A673 (cell line): ENCODE data around the gene CDK2AP2. TPM values are rescaled to one million over a fixed set of nuclear protein-coding genes. Genes with fewer than 3 reads are reported as not detected.

Source experiments
- BruUV-seq: library from RNA; stranded (reverse); fragments of 400-500 nt; replicated peaks from 2 replicates; lab custom pipeline; 2021; lab: Mats Ljungman, UMichigan
- CTCF ChIA-PET: fragments of 300-600 bp; sonication (Branson Sonifier 250); formaldehyde crosslinking; loops from one replicate; lab custom pipeline; 2022; ENCODE audit warnings: antibody characterized with exemption; lab: Charles Lee
- POLR2A ChIA-PET: fragments of 300-600 bp; sonication (Branson Sonifier 250); formaldehyde crosslinking; loops from one replicate; lab custom pipeline; 2022; ENCODE audit warnings: antibody characterized with exemption; ENCODE audit not compliant: low non-redundant PET; lab: Charles Lee
- DNase-seq: peaks from one replicate; pipeline ENCODE4 v3.0.0-alpha.2; 2015; ENCODE audit warnings: low spot score
- H3K27ac ChIP-seq: fragments of 200-600 bp; sonication (generic); 2 replicates; pipeline ENCODE4 v1.5.1; 2016; ENCODE audit warnings: mixed run types, low read depth, mild to moderate bottlenecking, mixed read lengths, antibody characterized with exemption, low read length; ENCODE audit not compliant: poor library complexity, severe bottlenecking
- H3K27me3 ChIP-seq: fragments of 200-600 bp; sonication (generic); replicated peaks from 2 replicates; pipeline ENCODE4 v1.6.1; 2017; ENCODE audit warnings: mixed run types, low read depth, mild to moderate bottlenecking, mixed read lengths, antibody characterized with exemption, low read length; ENCODE audit not compliant: insufficient read depth, poor library complexity
- H3K36me3 ChIP-seq: fragments of 200-600 bp; sonication (generic); 2 replicates; pipeline ENCODE4 v1.6.1; 2016; ENCODE audit warnings: mixed run types, mild to moderate bottlenecking, mixed read lengths, antibody characterized with exemption, low read length; ENCODE audit not compliant: insufficient read depth, poor library complexity, severe bottlenecking
- H3K4me1 ChIP-seq: fragments of 200-600 bp; sonication (generic); 2 replicates; pipeline ENCODE4 v1.6.1; 2017; ENCODE audit warnings: mixed run types, mild to moderate bottlenecking, mixed read lengths, antibody characterized with exemption, low read length; ENCODE audit not compliant: insufficient read depth, poor library complexity, severe bottlenecking
- H3K4me3 ChIP-seq: fragments of 200-600 bp; sonication (generic); 2 replicates; pipeline ENCODE4 v1.5.1; 2016; ENCODE audit warnings: low read depth, mixed run types, mild to moderate bottlenecking, mixed read lengths, low read length; ENCODE audit not compliant: poor library complexity, severe bottlenecking
- H3K9me3 ChIP-seq: fragments of 200-600 bp; sonication (generic); 2 replicates; pipeline ENCODE4 v1.6.1; 2016; ENCODE audit warnings: mixed run types, low read depth, mild to moderate bottlenecking, mixed read lengths, antibody characterized with exemption, low read length; ENCODE audit not compliant: poor library complexity, severe bottlenecking
- EZH2 ChIP-seq: fragments of 200-600 bp; sonication (generic); IDR thresholded peaks from 2 replicates; pipeline ENCODE4 v1.6.1; 2017; ENCODE audit warnings: borderline replicate concordance, low read depth, mild to moderate bottlenecking, mixed read lengths, antibody characterized with exemption, low read length; ENCODE audit not compliant: poor library complexity, severe bottlenecking
- intact Hi-C: fragments of 100-400 bp; cut with micrococcal nuclease; formaldehyde crosslinking; loops from one replicate; pipeline ENCODE4 v1.10.0; 2022; ENCODE audit not compliant: unreplicated experiment
- total RNA-seq: library from RNA; stranded (reverse); gene quantifications from 2 replicates; pipeline ENCODE4 v1.2.3, GENCODE V29; 2021
- TF ChIP-seq, protein P1 (sequence below): fragments of 300-800, 200-600 bp; sonication (generic); conservative IDR thresholded peaks from 2 replicates; pipeline ENCODE4 v1.5.1; 2017; ENCODE audit warnings: low read depth, mild to moderate bottlenecking, antibody characterized with exemption, low read length, moderate library complexity, mixed read lengths

CDK2AP2 gene
- total RNA-seq, 1 experiment from 2014 or later, result 48.1 TPM

DNA sequence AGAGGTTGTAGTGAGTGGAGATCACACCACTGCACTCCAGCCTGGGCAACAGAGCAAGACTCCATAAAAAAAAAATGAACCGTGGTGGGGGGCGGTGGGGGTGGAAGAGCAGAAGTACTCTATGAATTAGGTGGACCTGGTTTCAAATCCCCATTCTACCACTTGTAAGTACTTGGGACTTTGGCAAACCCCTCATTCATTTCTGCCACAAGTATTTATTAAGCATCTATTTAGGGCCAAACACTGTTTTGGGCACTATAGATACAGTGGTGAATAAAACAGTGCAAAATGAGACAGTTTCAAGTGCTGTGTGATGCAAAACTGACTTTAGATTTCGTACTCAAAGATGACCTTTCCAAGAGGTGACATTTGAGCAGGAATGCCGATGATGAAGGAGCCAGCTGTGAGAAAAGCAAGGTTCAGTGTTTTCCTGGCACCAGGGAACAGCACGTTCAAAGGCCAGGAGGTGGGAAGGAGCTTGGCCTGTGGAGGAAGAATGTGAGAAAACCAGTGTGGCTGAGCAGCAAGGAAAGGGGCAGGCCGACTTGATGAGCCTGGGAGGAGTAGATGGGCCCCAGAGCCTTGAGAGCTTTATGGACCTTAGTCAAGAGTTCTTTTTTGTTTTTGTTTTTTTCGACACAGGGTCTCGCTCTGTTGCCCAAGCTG, 37.5 kb downstream of the CDK2AP2 start:
- H3K9me3 ChIP-seq, result no peaks in the 10 kb centered on the region
- peaks cover 1% of the 10 kb centered on the region for H3K4me1 ChIP-seq
- H3K27me3 ChIP-seq, result no peaks in the 10 kb centered on the region
- BruUV-seq, result no TSS peak
- intact Hi-C loops, result no loop called here
- CTCF ChIA-PET, result no interaction called here
- no peak overlapping the region for H3K27ac ChIP-seq
- TF ChIP-seq, protein P1, sequence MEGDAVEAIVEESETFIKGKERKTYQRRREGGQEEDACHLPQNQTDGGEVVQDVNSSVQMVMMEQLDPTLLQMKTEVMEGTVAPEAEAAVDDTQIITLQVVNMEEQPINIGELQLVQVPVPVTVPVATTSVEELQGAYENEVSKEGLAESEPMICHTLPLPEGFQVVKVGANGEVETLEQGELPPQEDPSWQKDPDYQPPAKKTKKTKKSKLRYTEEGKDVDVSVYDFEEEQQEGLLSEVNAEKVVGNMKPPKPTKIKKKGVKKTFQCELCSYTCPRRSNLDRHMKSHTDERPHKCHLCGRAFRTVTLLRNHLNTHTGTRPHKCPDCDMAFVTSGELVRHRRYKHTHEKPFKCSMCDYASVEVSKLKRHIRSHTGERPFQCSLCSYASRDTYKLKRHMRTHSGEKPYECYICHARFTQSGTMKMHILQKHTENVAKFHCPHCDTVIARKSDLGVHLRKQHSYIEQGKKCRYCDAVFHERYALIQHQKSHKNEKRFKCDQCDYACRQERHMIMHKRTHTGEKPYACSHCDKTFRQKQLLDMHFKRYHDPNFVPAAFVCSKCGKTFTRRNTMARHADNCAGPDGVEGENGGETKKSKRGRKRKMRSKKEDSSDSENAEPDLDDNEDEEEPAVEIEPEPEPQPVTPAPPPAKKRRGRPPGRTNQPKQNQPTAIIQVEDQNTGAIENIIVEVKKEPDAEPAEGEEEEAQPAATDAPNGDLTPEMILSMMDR, result no peak
- TF ChIP-seq EZH2, result no peak
- POLR2A ChIA-PET, result no interaction called here
- no peaks in the 10 kb centered on the region for H3K36me3 ChIP-seq
- DNase-seq, result no peak
- H3K4me3 ChIP-seq, result no peak overlapping the region

DNA sequence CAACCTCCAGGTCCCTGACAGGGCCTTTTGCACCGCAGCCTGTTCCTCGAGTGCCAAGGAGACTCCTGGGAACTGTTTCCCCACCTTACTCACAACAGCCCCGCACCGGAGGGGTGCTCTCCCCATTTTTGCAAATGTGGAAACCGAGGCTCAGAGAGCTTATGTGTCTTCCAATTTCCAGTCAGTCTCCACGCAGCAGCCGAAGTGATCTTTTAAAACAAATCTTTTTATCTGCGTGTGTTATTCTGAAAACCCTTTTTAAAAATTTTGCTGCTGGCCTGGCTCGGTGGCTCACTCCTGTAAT, 38.5 kb downstream of the CDK2AP2 start:
- Histone ChIP-seq H3K36me3 (no peaks in the 10 kb centered on the region), H3K27ac (peak overlapping the region; percentile 59), H3K4me1 (peaks cover 5% of the 10 kb centered on the region), H3K9me3 (no peaks in the 10 kb centered on the region), H3K4me3 (peak overlapping the region; percentile 84), H3K27me3 (no peaks in the 10 kb centered on the region)
- intact Hi-C loops, result no loop called here
- CTCF ChIA-PET, result interaction anchor here (0.7 kb wide), 1 partner anchor 1209 kb away, joined by 5 read pairs; no protein-coding TSS in a partner anchor
- TF ChIP-seq, protein P1, result no peak; the same call in 1 of the 2 replicates
- TF ChIP-seq EZH2, result no peak
- BruUV-seq, result no TSS peak
- DNase-seq, result no peak
- POLR2A ChIA-PET, result no interaction called here

DNA sequence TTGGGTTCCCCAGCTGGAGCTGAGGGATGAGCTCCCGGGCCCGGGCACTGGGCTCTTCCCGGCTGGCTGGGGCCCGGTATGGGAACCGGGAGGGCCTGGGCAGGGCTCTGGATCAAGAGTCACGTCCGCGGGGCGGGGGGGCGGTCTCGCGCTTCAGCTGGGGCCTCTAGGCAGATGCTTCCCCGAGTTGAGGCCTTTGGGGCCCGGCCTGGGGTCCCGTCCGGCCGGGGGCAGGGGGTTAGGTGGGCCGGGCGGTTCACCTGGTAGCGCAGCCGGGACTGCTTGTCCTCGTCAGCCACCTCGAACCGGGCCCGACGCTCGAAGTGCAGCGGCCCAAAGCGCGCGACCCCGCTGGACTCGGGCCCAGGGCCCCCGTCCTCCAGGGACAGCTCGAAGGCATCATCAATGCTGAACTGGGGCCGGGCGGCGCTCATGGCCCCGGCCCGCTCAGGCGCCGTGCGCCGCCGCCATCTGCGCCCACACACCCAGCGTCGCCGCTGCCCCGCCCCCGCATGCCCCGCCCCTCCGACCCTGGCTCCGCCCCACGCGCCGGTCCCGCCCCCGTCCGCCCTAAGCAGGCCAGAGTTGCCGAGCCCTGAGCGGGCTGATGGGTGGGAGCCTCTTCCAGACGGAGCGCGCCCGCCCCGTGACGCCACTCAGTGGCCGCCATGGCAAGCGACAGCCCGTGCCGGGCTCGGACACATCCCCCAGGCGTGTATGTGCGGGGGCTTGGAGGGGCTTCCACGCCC, 39.0 kb downstream of the CDK2AP2 start, which contains the start of gene TMEM134:
Gene TMEM134 (minus strand): TSS at position 493 of the 749 bp plus-strand sequence. CDS start 59 bp downstream, at position 434.
- peak within 1 kb of the TSS; percentile 84 for H3K27ac ChIP-seq

More for the DNA sequence above, 39.0 kb downstream of the CDK2AP2 start, which contains the start of gene TMEM134:
- H3K4me3 ChIP-seq, result peak within 1 kb of the TSS; percentile 84
- TF ChIP-seq EZH2, result no peak
- TF ChIP-seq, protein P1, result peak; percentile 66
- DNase-seq, result peak; percentile 97
- H3K36me3 ChIP-seq, result no peaks in the 10 kb centered on the region
- peaks cover 11% of the 10 kb centered on the region for H3K4me1 ChIP-seq
- ChIA-PET POLR2A (no interaction called here), CTCF (interaction anchor here (0.7 to 1.1 kb wide), 2 partner anchors 67 to 1209 kb away, joined by 5 read pairs; partner anchors contain the start of gene PPP1CA)
- no TSS peak for BruUV-seq
- intact Hi-C loops, result no loop called here
- H3K9me3 ChIP-seq, result no peaks in the 10 kb centered on the region
- H3K27me3 ChIP-seq, result no peaks in the 10 kb centered on the region
